Activated T-cell treated with anti-CD3 and anti-CD28 coated beads, Interleukin-2, amount 50 U/mL, for 48 hours (primary cell): Measurements from ENCODE around the gene GAL3ST3.
"Not testable (repeated sequence)": the region's sequence is repeated elsewhere in the genome, so short reads cannot be mapped to it uniquely, and the experiment has no call there.

Experiments used
- DNase-seq, 2 experiments: peaks; one replicate each; pipeline ENCODE4 v3.0.0-alpha.2; 2020

GAL3ST3 gene

DNA sequence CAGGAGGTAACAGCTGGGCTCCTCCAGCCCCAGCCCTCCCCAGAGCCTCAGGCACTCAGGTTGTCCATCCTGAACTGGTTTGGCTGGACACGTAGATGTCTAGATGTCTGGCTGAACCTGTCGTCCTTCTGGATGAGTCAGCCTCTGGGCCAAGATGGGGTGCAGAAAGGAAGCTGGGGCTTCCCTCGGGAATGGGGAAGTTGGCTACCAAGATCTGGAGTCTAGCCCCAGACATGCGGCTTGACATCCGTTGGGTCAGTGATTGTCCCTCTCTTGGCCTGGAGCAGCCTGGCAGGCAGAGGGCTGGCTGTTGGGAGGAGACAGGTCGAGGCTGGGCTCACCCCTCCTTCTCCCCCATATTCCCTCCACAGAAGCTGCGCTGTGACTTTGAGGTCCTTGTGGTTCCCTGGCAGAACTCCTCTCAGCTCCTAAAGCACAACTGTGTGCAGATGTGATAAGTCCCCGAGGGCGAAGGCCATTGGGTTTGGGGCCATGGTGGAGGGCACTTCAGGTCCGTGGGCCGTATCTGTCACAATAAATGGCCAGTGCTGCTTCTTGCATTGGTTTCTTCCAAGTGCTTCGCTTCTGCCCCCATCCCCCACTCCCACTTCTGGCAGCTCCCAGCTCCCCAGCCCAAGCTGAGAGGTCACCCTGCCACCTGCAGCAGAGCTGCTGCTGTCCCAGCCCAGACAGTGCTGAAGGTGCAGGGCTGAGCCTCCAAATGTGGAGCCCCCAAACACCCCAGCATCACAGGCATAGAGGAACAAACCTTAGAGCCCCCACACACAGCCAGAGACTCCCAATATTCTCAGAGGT, 35.8 kb downstream of the GAL3ST3 start:
- DNase-seq = no peak

DNA sequence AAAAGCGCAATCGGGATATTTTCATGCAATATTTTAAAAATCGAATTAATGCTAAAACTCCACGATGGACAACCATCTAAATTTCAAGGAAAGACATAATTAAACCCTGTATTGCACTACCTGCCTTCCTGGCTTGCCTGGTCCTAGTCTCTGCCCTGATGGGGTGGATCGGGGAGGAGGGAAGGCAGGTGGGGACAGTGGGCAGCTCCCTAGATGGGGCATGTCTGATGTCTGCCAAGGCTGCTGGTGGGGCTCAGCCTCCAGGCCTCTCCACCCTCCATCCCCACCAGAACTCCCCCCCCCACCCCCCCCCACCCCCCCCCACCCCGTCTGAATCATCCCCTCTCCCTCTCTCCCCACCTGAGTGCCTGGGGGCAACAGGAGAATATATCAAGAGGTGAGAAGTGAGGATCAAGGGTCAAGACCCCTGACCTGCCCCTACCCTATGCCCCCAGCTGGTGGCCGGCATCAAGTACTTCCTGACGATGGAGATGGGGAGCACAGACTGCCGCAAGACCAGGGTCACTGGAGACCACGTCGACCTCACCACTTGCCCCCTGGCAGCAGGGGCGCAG, 36.5 kb downstream of the GAL3ST3 start:
- no peak for DNase-seq

DNA sequence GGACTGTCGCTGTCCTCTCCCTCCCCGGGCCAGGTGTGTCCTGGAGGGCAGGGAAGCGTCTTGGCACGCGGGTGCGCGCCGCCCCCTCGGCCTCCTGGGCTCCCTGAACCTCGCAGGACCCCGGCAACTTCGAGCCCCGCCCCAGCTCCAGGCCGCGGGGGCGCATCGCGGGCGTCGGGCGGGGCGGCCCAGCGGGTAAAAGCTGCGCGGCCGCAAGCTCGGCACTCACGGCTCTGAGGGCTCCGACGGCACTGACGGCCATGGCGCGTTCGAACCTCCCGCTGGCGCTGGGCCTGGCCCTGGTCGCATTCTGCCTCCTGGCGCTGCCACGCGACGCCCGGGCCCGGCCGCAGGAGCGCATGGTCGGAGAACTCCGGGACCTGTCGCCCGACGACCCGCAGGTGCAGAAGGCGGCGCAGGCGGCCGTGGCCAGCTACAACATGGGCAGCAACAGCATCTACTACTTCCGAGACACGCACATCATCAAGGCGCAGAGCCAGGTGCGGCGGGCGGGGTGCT, 37.1 kb downstream of the GAL3ST3 start, which contains the start of gene CST6:
TSS of gene CST6 (plus strand) at position 224 of the 519 bp plus-strand sequence. CDS start at position 261, 37 bp downstream.
- no peak for DNase-seq

DNA sequence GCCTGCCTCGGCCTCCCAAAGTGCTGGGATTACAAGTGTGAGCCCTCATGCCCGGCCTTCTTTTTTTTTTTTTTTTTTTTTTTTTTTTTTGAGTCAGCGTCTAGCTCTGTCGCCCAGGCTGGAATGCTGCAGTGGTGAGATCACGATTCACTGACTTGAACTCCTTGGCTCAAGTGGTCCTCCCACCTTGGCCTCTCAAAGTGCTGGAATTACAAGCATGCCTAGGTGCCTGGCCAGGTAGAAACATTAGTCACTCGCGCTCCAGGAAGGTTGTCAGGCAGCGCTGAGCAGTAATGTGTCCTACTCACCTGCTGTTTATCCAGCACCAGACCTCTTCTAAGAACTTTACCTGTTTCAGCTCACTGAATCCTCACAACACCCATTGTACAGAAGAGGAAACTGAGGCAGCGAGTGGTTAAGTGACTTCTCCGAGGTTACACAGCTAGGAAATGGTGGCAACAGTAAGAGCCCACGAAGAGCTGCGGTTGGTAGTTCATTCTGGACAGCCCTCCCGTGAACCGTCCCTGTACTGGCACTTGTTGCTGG, 37.6 kb downstream of the GAL3ST3 start:
- no peak for DNase-seq

DNA sequence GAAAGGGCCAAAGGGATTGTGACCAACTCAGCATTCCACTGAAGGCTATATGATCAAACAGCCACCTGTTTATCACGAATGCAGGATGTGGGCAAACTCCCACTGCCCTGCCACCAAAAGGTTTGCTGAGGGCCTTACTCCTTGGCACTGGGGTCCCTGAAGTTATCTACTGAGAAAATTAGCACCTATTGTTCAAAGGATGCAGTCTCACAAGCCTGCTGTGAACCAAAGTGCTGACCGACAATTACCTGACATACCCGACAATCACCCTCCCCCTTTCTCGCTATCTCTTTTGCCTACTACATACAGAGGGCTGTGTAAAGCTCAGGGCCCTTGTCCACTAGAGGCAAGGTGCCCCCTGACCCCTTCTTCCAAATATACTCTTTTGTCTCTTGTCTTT, 38.9 kb downstream of the GAL3ST3 start:
- not testable (repeated sequence) for DNase-seq

DNA sequence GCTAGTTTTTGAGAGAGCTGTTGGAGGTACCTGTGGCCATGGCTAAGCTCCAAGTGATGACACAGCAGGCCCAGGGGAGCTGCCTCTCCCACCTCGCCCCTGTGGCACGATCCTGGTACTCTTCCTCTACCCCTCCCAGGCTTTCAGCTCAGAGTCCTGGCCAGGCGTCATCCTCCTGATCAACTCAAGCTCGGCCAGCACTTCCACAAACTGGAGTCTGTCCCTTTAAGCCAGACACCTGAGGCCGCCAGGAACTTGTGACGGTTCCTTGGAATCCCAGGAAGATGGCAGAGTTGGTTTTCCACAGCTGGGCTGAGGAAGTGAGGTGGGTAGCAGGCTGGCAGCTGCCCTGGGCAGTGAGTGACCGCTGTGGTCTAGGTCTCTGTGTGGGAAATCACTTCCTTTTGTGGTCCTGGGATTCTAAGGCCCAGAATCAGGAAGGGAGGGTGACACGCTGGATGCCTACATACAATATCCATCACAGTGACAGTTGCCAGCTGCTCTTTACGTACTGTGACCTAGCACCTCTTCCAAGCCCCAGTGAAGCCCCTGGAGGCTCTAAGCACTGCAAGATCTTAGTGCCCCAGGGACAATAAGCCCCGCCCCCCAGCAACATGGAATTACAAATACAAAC, 40.4 kb downstream of the GAL3ST3 start:
- DNase-seq = no peak

DNA sequence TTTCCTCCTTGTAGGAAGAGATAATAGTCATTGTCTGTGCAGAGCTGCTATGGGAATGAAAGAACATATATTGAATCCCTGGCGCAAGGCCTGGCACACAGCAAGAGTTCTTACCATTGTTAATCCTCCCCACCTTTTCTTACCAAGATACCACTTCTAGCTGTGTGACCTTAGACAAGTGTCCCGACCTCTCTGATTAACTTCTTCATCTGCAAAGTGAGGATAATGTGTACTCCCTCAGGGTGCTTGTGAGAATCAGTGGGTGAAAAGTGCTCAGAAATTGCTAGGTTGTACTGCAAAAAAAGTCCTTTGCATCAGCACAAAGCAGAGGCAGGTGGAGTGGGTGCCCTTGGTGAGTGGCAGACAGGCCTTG, 40.9 kb downstream of the GAL3ST3 start:
- no peak for DNase-seq

DNA sequence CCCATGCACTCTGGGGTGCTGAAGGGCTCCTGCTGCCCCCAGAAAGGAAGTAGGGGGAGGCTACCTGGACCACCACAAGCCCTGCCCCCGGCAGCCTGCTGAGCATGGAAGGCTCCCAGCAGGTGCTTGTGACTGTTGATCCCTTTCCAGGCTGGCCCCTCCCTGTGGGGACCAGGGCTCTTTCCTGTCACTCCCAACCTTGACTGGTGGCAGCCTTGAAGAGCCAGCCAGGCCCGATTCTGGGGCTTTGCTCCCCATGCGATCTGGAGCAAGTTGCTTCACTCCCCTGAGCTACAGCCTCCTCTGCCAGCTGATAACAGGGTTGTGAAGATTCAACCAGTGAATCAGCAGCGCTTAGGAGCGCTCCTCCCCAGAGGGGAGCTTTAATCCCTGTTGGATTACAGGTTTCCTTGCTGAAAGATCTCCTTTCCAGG, 41.7 kb downstream of the GAL3ST3 start:
- no peak for DNase-seq

DNA sequence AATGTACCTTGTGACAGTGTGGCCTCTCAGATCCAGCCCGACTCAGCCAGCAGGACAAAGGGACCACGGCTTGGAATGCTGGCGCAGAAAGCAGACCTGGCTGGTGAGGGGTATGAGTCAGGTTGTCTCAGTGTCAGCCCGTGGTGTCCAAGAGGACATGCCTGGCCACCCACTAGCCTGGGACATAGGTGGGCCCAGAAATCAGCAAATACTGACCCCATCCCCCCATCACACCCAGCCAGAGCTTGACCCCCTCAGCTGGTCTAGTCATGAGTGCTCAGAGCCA, 42.1 kb downstream of the GAL3ST3 start:
- DNase-seq = no peak

DNA sequence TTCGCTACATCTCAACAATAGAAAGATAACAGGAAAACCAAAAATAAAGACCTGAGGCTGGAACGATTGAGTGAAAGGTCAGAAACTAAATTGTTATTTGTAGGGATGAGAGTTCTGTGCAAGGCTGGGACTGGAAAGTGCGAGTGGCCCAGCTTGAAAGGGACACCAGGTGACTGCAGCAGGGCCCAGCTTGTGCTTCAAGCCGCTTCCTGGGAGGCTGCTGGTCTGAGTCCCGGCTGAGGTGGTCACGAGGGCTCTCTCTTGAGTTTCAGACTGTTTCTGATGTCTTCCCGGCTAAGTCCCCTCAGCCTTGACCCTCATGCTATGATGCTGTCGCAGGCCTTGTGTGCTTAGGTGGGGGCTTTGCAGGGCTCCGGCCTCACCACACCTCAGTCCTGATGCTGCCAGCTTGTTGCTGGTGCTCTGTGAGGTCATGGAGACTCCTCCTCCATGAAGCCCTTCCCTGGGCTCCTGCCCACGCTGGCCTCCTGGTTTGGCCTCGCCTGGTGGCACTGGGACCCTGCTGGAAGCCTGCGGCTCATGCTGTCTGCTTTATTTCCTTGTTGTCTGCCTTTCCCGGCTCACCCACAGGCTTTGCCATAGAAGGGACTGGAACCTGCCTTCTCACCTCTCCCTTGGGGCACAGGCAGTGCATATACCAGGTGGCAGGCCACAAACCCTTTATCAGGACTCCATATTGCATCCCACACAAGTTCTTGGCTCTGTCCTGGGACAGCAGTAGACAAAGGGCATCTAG, 42.6 kb downstream of the GAL3ST3 start:
- DNase-seq = no peak

DNA sequence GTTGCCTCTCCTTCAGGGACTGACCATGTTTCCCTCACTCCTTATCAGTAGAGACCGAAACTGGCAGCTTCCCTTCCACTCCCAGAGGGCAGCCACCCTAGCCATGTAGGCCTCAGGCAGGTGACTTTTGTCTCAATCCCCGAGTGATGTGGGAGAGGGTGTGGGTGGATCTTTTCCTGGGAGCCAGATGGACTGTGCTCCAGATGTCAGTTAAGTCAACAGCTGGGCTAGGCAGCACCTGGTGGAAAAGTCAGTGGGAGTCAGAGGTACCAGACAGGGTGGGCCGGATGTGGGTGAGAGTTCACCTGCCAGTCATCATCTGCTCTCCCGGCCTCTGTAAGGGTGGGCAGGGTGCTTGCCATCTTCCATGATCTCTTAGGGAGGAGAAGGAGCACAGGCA, 44.8 kb downstream of the GAL3ST3 start:
- no peak for DNase-seq

DNA sequence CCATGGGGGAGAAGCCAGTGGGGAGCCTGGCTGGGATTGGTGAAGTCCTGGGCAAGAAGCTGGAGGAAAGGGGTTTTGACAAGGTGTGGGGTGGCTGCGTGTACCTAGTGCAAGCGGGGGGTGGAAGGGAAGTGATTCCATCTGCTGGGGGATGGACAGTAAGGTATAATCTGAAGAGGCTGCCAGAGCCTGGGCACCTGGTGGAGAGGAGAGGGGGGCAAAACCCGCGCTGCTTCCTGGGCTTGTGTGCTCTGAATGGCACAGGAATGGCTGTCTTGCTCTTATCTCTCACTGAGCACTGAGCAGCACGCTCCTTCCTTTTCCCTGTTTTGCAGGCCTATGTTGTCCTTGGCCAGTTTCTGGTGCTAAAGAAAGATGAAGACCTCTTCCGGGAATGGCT, 45.7 kb downstream of the GAL3ST3 start:
- DNase-seq = no peak

DNA sequence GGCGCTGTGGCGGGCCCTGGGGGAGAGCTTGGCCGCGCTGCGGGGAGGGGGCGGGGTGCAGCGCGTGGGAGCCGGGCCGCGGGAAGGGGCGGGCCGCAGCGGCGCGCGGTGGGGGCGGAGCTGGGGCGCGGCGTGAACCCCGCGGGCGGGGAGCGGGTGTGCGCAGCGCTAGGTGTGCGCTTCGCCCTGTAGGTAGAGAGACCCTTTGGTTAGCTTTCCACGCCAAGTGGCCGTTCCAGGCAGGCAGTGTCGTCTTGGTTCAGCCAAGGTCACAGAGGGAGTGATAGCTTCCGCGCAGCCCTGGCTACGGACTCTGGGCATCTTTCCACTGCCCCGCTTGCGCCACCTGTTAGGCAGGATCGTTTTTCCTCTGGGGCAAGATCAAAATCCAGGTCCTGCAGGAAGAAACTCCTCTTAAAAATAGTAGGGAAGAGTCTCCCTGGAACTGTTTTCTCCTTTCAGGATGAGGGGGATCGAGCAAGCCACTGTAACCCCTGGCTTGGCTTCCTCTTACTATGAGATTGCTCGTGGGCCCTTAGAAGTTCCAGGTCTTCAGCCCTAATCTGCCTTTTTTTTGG, 46.2 kb downstream of the GAL3ST3 start:
- DNase-seq = no peak

DNA sequence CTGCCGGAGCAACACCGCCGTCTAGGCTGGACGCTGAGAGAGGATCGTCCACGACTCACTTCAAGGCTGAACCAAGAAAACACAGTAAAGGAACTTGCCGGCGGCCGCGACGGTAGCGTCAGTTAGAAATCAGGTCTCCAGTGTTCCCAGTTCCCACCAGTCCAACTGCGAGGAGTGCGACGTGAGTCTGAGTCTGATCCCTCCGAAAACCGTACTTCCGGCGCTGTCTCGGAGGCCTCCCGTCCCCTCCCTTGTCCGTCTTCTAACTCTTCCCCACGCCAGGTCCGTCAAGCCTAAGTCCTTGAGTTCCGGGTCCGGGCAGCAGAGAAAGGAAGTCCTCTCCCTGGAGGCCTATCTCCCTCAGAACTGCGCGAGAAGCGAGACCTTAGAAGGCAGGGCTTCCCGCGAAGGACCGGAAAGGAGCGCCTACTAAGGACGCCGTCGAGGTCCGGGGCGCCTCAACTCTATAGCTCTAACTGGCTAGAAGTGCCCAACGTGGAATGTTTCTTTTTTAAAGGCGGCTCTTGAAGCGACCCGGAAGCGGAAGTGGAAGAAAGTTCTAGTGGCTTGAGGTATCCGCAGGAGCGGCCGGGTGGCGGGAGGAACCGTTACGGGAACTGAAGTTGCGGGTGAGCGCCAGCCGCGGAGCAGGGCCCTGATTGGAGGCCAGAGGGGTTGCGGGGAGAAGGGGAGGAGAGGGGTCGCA, 46.9 kb downstream of the GAL3ST3 start, which contains the start of the genes BANF1 and EIF1AD:
TSS of gene BANF1 (plus strand) at position 562 of the 706 bp plus-strand sequence. CDS start 748 bp downstream, outside the sequence.
TSS of gene EIF1AD (minus strand) at position 216 of the 706 bp plus-strand sequence. CDS start 1,768 bp downstream, outside the sequence.
- DNase-seq = peak; percentile 97 to 99

DNA sequence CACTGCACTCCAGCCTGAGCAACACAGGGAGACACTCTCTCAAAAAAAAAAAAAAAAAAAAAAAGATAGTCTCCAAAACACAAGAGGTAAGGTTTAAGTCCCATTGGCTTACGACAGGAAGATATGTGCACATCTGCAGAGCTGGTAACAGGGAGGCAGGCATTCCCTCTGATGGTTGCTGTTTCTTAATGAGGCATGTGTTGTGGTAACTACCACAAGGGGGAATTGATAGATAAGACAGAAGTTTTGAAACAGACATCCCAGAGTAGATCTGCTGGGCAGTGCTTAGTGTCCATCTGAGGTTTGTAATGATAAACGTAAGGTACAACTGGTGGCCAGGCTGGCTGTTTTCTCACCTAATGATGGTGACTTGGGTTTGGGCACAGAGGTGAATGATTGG, 51.7 kb downstream of the GAL3ST3 start:
- DNase-seq = no peak

DNA sequence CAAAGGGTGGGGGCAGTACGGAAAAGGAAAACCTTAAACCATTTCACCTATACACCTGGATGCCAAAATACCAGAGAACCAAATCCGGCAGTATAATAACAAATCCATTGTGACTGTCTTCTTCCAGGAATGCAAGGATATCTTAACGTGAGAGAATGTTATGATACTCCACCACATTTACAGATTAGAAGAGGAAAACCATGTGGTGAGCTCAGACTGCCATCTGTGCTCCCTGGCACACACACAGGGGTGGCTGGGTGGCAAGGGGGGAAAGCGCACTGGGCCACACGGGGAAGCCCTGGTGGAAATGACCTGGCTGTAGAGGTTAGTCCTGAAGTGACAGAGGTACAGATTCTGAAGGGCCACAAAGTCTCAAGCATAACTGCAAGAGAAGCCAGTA, 56.9 kb downstream of the GAL3ST3 start:
- no peak for DNase-seq
